Fibroblast of skin of scalp (primary cell): Measurements from ENCODE around the gene ZBTB7C.

Experiments
- DNase-seq: peaks from one replicate; pipeline ENCODE4 v3.0.0-alpha.2; 2013

The ZBTB7C gene

DNA sequence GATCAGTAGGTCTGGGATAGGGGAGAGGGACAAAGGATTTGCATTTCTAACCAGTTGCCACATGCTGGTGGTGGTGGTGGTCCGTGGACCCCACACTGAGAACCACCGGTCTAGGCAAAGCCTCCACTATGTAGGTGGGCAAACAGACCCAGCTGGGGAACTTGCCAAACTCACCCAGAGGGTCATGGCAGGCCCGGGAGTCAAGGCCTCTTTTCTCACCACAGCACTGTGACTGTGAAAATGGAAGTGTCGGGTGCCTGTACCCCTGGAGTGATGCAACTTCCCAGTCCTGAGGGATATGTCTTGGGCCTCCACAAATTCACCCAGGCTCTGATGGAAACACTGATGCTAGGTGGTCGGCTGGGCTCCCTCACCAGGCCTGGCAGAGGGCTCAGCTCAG lies 377.5 kb downstream of the ZBTB7C start:
- DNase-seq = no peak

DNA sequence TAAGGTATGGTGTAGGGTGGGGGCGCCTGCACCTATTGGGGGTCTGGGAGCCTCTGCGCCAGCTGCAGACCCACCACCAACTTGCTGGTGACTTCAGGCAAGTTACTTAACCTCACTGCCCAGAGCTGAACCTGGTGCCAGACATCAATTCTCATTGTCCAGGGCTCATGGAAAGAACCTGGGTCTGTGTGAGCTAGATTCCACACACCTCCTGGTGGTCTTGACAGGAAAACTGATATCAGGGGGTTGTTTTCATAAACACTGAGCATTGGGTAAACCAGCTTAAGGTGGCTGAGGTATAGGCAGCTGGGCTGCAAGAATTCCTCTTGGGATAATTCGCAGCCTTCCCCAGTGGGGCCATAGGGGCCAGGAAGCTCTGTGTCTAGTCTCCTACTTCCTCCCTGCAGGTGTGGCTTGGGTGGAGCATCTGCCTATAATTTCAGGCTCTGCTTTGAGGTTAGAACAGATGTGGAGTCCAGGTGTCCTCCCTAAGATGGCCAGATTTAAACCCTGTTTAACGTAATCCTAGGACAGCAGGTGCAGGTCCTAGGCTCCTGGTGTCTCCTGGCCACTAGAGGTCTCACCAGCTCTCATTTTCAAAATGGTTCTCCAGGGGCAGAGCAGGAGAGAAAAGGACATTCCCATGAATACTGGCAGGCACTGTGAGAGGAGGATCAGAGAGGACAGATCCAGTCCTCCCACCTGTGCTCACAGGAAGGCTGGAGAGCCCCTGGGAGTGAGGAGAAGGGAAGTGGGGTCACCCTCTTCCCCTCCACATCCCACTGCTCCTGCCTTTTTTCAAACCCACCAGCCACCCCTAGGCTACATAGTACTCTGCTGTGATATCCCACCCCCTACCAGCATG lies 378.3 kb downstream of the ZBTB7C start:
- peak; percentile 60 for DNase-seq

DNA sequence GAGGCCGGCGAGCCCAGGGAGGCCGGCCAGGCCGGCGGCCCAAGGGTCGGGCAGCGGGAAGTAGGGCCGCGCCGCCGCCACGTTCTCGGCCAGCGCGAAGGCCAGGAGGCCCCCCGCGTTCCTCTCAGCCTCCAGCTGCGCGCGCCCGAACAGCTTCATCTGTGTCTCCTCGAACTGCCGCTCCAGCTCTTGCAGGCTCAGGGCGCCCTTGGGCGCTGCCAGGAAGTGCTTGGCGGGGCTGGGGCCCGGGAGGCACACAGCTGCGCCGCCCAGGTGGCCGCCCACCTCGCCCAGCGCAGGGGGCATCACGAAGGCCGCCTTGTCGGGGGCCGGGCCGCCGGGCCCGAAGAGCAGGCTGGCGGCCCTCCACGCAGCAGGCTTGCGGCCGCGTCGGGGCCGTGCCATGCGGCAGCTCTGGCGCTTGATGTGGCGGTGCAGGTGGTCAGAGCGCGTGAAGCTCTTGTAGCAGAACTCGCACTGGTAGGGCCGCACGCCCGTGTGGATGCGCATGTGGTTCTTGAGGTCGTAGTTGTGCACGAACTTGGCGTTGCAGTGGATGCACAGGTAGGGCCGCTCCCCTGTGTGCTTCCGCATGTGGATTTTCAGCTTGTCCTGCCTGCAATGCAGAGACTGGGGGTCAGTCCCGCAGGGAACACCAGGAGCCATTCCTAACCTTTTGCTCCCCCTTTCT lies 379.7 kb downstream of the ZBTB7C start:
- DNase-seq = no peak

DNA sequence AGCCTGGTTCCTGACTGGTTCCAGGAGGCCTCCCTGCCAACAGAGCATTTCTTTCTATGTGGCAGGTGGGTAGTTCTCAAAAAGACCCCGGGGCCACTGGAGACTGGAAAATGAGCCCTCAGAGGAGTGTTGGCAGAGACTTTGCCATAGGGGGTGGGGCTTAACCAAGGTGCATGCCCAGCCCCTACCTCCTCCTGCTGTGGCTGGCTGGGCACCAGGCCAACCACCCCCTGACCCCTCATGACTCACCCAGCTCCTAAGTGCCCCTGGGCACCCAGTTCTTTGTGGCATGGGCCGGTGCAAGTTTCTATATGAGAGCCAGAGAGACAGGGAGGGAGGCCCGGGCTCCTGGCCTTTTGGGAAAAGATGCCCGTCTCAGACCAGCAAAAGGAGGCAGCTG lies 380.5 kb downstream of the ZBTB7C start:
- DNase-seq = no peak

DNA sequence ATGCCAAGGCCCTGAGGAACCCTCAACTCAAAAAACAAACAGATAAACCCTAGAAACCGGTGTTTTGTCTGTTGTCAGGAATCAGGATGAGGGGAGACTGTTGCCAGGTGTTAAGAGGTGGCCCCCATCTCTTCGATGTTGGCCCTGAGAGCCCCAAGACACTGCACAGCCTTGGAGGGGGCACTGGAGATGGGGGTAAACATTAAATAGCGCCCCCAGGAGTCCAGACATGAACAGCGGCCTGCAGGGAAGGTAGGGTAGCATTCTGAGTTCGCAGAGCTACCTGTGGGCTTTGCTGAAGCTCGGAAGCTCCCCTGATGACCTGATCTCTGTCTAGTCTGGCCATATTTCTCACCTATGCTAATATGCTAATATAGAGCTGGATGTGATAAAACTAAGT lies 381.1 kb downstream of the ZBTB7C start:
- no peak for DNase-seq

DNA sequence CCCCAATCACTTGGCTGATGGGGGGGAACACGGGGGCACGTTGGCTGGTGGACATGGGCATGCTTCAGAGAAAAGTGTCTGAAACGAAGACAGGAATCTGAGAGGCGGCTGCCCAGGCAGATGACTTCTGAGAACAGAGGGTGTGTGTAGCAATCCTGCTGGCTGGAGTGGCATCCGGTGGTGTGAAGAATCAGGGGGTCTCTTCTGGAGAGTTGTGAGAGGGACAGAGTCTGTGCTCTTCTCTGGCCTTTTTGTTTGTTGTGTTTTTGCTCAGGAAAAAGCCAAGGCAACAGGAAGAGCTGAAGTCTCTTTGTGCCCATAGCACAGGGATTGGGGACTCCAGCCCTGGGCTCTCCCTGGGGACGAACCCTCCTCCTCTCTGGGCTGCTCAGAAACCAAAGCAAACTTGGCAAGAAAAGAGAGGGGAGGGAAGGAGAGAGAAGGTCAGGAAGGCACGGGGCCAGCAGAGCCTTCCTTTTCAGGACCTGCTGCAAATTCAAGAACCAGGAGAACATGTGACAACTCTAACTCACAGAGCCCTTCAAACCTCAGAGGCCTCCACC lies 381.7 kb downstream of the ZBTB7C start:
- DNase-seq = no peak

DNA sequence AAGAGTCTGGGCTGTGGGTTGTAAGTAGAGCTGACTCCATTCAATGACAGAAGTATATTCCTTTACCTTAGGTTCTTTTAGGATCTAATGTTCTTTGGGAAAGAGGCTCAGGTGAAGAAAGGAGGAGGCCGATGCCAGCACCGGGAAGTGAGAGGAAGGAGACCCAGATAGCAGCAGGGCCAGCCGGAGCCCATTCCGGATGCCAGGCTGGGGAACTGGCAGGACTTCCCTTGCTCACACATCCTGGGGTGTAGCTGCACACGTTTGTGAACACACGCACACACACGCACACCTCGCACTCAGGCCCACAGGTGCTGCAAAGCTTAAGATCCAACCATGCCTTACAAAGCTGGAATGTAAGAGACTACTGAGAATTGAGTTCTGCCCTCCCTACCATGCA lies 383.0 kb downstream of the ZBTB7C start:
- no peak for DNase-seq

DNA sequence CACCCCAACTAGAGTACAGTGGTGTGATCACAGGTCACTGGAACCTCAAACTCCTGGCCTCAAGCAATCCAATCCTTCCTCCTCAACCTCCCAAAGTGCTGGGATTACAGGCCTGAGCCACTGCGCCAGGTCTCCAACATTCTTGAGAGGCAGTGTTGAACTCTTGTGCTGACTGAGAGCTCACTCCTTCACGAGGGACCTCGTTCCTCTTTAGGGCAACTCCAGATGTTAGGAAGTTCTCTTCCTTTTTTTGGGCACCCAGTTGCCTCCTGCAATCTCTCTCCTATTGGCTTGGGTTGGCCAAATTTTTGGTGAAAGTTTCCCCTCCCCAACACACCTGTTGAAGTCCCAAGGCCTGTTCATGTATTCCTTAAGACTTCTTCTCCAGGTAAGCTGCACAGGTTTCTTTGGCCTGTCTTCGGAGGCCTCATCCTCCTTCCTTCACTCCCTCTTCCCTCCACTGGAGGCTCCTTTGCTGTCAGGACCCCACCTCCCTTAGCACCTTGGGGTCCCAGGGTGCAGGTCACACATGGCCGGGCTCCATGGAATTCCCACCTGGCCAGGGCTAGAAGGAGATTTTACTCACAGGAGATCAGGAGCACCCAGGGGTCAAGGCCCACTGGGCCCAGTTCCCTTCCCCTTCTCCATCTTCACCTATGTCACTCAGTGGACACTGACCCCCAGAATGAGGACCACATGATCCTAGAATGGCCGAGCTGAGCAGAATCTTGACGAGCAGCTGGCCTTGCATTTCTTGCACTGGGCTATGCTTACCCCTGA lies 384.1 kb downstream of the ZBTB7C start:
- no peak for DNase-seq

DNA sequence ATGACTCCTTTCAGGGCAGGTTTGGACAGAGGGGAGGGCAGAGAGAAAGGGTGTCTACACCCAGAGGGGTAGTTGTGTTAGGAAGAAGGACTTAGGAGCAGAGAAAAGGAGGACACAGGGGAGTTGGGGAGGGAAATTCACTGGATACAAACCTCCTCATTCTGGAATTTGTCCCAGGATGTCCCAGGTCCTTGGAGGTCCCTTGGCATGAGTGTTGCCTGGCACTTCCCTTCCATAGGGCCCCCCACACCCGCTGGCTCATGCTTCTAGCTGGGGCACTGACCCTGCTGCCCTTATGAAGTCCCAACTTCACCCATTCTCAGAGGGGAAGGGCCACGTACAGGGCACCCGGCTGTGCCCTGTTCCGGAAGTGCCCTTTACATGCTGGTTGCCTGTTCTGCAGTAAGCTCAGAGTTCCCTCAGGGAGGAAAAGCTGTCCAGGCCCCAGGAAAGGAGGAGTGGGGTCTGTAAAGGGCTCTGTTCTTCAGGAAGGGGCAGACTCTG lies 385.1 kb downstream of the ZBTB7C start:
- no peak for DNase-seq

DNA sequence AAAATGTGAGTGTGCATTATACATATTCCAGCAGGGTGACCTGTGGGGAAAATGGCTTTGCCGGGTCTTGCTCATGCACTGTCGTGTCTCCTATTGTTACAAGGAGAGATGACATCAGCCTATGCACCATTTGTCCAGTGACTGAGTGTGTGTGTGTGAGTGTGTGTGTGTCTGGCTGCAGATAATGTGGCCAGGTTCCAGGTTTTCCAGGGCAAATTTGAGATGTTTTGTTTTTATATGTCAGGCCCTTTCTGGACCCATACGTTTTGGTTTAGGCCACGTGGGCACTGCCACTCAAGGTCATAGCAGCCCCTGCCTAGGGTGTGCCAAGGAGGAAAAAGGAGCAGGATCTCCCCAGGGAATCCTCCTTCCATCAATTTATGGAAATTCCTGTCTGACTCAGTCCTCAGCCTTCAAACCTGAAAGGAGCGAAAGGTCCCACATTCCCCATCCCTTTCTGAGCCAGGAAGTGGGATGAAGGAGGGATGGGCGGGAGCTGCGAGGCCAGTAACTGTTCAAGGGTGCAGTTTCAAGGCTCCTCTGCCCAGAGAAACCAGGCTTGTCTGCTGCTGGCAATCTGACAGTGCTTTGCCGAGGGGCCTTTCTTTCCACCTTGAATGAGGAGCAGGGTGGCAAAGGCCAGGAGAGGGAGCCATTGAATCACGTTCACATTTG lies 385.7 kb downstream of the ZBTB7C start:
- peak; percentile 73 for DNase-seq

DNA sequence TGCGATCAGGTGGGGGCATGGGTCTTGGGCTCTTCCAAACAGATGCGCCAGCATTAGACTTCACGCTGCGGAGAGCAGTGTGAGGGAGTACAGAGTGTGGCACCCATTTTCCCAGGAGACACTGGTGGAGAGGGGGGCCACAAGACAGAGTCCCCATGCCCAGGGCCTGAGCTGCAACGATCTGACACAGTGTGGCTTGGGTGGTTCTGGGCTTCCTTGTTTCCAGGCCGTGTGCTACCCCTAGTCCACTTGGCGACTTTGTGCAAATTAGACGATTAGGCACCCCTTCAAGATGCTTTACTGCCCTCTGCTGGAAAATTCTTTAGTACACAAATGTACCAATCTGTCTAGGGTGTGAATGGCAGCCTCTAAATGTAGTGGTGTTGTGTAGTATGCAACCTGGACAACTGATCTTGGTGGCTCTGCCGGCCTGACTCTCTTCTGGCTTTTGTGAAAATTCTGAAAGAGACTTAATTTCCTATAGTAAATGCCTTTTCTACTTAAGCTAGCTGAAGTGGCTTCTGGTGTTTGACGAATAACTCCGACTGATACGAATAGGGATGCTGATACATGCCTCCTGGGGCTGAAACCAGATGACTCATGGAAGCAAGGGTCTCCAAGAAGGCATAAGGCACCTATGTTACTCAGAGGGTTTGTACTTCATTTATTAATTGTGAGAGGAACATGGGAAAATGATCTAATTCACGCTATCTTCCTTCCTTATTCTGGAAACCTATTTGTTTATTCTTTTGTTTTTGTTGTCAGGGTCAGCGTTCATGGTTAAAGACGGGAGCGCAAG lies 386.5 kb downstream of the ZBTB7C start:
- DNase-seq = peak; percentile 63

DNA sequence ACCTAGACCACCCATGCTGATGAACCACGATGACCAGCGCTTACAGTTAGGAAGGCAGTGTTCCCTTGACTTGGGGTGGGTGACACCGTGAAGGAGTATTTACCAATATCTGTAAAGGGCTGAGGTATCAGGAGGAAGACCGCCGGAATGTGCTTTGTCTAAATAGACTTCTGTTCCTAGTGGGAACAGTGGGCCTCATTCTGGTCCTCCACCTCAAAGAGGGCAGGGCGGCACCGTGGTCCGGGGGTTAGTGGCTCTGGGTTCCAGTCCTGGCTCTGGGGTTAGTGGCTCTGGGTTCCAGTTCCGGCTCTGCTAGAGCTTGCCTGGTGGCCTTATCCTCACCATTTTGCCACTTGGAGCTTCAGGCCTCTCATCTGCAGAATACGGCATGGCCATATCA lies 387.2 kb downstream of the ZBTB7C start:
- DNase-seq = no peak

DNA sequence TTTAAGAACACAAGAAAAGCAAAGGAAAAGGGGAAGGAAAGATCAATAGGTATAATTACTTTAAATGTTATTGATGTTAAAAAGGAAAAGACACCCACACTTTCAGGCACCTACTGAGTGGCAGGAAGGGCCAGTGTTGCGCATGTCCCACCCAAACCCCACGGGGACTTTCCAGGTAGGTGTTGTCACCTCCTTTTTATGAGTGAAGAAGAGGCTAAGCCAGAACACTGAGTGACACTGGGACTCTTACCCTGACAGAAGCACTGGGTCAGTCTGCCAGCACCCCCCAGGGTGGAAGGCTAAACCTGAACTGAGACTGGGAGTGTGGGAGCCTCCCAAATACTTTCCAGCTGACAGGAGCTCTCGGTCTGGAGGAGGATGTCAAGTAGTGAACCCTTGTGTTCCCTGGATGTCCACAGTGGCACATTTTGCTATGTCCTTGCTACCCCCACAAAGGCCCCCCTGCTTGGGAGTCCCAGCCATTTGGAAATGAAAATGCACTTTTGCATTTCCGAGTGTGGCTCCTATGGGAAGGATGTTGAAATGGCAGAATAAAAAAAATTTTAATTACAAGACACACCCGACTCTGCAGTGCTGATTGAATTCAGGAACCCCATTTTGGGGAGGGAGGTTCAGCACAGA lies 387.8 kb downstream of the ZBTB7C start:
- DNase-seq = no peak

DNA sequence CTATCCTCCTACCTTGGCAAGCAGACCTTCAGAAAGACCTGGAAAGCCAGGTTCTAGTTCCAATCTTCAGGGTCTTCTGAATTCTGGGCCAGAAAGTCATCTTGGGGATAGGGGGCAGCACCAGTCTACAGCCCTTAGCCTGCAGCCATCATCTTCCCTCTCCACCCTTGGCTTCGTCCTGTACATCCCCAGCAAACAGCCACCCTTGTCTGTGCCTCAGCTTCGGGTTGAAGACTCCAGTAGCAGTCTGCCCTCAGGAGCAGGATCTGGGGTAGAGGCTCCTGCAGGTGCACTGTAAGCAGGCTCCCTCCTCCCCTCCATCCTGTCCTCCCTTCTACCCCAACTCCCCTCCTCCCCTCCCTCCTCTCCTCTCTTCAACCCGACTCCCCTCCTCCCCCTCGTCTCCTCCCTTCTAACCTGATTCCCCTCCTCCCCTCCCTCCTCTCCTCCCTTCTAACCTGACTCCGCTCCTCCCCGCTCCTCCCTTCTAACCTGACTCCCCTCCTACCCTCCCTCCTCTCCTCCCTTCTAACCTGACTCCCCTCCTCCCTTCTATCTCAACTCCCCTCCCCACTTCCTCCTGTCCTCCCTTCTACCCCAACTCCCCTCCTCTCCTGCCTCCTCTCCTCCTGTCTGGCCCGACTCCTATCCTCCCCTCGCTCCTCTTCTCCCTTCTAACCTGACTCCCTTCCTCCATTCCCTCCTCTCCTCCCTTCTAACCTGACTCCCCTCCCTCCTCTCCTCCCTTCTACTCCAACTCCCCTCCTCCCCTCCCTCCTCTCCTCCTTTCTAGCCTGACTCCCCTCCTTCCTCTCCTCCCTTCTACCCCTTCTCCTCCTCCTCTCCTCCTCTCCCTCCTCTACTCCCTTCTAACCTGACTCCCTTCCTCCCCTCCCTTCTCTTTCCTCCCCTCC lies 388.6 kb downstream of the ZBTB7C start:
- DNase-seq = no peak

DNA sequence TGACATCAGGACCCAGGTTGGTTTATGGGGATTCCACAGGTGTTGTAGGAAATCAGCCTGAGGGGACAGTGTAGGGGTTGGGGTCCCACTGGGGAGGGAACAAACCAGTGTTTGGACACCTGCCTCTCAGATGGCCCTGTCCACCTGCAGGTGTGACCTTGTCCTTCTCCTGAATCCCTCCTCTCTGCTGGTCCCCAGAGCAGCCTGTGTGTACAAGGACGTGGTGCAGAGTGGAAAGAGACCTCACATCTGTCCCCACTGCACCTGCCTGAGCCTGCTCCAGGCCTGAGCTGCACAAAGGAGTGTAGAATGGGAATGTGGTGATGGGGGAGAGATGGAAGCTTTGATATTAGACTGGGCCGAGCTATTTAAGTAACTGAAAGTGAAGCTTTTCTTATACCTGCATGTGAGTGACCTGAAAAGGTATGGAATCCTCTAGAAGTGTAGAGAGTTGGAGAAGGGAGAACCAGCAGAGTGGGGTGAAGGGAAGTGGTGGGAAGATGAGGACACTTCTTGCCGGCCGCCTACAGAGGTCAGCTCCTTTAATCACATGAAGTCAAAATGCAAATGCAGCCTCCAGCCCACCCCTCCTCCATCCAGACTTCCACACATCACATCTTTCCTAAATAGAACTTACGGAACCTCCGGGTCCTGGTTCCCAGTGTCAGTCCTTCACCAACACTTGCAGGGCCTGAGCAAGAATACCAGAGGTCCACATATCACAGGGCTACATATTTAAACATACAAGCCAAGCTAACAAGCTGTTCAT lies 389.4 kb downstream of the ZBTB7C start:
- DNase-seq = no peak

DNA sequence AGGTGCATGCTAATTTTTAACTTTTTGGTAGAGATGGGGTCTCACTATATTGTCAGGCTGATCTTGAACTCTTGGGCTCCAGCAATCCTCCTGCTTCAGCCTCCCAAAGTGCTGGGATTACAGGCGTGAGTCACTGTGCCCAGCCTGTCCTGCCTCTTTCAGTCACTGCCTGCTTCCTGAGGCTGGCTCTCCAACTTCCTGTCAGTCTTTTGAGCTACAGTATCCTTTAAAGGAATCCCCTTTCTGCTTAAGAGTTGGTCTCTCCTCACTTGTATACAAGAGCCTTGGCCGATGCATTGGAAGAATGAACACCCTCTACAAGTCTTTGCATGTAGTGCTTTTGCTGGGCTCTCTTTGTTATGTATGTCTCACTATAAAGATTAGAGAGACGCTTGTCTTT lies 390.3 kb downstream of the ZBTB7C start:
- DNase-seq = no peak

DNA sequence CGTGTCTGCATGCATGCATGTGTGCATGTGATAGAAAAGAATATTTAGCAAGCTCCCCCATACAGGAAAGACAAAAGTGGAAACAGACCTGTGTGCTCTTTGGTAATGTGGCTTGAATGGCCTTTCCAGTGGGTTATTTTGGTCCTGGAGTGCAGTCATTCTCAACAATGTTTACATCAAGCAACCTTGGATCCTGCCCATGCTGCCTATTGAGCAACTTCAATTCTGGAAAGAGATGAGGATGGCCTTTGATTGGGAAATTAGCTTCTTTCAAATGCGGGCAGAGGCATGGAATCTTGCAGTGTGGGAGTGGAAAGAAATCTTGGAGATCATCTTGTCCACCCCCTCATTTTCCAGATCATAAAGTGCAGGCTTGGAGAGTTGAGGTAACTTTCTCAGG lies 391.5 kb downstream of the ZBTB7C start:
- DNase-seq = no peak

DNA sequence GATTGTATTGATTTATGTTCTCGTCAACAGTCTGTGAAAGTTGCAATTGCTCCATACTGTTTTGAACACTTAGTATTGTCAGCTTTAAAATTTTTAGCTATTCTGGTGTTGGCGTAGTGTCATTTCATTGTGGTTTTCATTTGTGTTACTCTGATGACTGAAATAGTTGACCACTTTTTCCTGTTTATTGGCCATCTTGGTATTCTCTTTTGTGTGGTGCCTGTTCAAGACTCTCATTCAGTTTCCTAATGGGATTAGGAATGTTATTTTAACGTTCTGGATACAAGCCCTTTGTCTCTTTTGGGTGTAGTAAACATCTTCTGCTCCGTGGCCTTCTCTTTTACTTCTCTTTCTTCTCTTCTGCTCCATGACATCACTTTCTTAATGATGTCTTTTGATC lies 396.0 kb downstream of the ZBTB7C start:
- DNase-seq = no peak

DNA sequence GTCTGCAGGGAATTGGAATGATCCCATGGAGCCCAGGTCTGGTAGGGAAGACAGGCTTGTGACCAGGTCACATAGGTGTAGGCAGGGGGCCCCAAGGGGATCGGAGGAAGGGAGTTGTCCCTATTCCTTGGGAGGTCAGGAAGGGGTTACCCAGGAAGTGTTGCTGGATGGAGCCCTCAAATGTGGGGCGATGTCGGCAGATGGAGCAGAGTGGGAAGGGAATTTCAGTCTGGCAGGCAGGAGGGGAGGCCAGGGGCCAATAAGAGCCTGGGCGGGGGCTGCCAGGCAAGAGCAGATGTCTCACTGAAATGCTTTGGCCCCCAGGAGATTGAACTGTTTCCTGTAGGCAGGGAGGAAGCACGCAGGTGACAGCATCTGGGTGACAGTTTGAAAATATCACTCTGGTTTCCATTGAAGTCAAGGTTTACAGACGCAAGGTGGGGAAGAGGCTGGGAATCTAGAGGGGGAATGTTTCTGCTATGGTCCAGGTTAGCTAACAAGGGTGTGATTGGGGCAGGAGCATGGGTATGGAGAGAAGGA lies 397.2 kb downstream of the ZBTB7C start:
- DNase-seq = no peak
